Activated CD8-positive, alpha-beta memory T cell treated with anti-CD3 and anti-CD28 coated beads, Interleukin-2, amount 10 ng/mL, durations not matched to agents 7 days and 5 days (primary cell): ENCODE measurements around the gene PSMD4. TPM values are rescaled to one million over a fixed set of nuclear protein-coding genes. Genes with fewer than 3 reads are reported as not detected.

Source experiments
- total RNA-seq, 2 experiments: library from RNA; stranded (reverse); gene quantifications; one replicate each; pipeline ENCODE4 v1.2.3, GENCODE V29; 2021

Gene PSMD4
- total RNA-seq, 2 experiments from 2014 or later, result 187 to 223 TPM

Other genes with a start within 250 kb of the PSMD4 start
- gene MINDY1, start 247.8 kb upstream of the PSMD4 start, total RNA-seq, result 1 to 10 TPM; 4.2 to 7.0 TPM
- gene PRUNE1, start 246.3 kb upstream of the PSMD4 start, total RNA-seq, result 10 to 100 TPM; 14.7 to 17.4 TPM
- 1 to 10 TPM; 1.0 to 2.0 TPM for gene BNIPL, start 218.1 kb upstream of the PSMD4 start, total RNA-seq
- 1 to 10 TPM; 1.2 to 2.0 TPM for gene C1orf56, start 207.0 kb upstream of the PSMD4 start, total RNA-seq
- gene CDC42SE1, start 195.1 kb upstream of the PSMD4 start, total RNA-seq, result 100 to 1,000 TPM; 214 to 235 TPM
- 1 to 10 TPM; 4.1 to 5.0 TPM for gene MLLT11, start 194.3 kb upstream of the PSMD4 start, total RNA-seq
- 10 to 100 TPM; 20.0 to 23.9 TPM for gene GABPB2, start 184.0 kb upstream of the PSMD4 start, total RNA-seq
- 1 to 10 TPM in 1 of 2 experiments, under 1 TPM in 1; 0.84 to 1.7 TPM for gene SEMA6C, start 108.1 kb upstream of the PSMD4 start, total RNA-seq
- 10 to 100 TPM; 14.5 to 17.6 TPM for gene TNFAIP8L2, start 98.1 kb upstream of the PSMD4 start, total RNA-seq
- 1 to 10 TPM; 4.4 to 4.9 TPM for gene LYSMD1, start 88.8 kb upstream of the PSMD4 start, total RNA-seq
- gene SCNM1, start 88.6 kb upstream of the PSMD4 start, total RNA-seq, result 10 to 100 TPM; 60.6 to 69.6 TPM
- 1 to 10 TPM; 2.9 to 3.6 TPM for gene TMOD4, start 78.8 kb upstream of the PSMD4 start, total RNA-seq
- 10 to 100 TPM; 78.3 to 86.2 TPM for gene VPS72, start 64.5 kb upstream of the PSMD4 start, total RNA-seq
- 10 to 100 TPM; 55.2 to 70.3 TPM for gene PIP5K1A, start 56.2 kb upstream of the PSMD4 start, total RNA-seq
- 10 to 100 TPM; 29.9 to 35.7 TPM for gene ZNF687, start 27.6 kb downstream of the PSMD4 start, total RNA-seq
- 10 to 100 TPM; 68.5 to 73.9 TPM for gene PI4KB, start 72.7 kb downstream of the PSMD4 start, total RNA-seq
- 100 to 1,000 TPM; 109 to 139 TPM for gene RFX5, start 92.5 kb downstream of the PSMD4 start, total RNA-seq
- gene SELENBP1, start 118.0 kb downstream of the PSMD4 start, total RNA-seq, result not detected
- gene PSMB4, start 144.8 kb downstream of the PSMD4 start, total RNA-seq, result 100 to 1,000 TPM; 284 to 365 TPM
- gene POGZ, start 204.8 kb downstream of the PSMD4 start, total RNA-seq, result 10 to 100 TPM; 79.6 to 83.5 TPM